ENCODE measurements around the gene KIAA0825.

KIAA0825 gene

DNA sequence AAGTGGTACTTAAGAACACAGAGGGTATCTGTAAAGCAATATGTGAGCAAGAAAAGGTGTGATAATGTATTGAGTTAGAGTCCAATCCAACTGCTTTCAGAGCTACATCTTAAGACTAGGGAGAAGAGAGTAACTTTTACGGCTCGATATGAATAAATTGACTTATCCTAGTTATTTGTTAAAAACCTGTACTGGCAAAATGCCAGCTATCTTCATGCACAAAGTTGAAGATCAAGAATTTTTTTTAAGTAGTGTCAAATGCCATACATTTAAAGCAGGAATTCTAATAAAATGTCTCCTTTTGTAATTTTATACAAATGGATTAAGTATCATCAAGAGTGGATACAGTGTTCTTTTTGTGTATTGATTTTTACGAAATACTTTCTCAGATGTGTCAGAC lies 305.2 kb downstream of the KIAA0825 start:
- TF ChIP-seq, protein P1, sequence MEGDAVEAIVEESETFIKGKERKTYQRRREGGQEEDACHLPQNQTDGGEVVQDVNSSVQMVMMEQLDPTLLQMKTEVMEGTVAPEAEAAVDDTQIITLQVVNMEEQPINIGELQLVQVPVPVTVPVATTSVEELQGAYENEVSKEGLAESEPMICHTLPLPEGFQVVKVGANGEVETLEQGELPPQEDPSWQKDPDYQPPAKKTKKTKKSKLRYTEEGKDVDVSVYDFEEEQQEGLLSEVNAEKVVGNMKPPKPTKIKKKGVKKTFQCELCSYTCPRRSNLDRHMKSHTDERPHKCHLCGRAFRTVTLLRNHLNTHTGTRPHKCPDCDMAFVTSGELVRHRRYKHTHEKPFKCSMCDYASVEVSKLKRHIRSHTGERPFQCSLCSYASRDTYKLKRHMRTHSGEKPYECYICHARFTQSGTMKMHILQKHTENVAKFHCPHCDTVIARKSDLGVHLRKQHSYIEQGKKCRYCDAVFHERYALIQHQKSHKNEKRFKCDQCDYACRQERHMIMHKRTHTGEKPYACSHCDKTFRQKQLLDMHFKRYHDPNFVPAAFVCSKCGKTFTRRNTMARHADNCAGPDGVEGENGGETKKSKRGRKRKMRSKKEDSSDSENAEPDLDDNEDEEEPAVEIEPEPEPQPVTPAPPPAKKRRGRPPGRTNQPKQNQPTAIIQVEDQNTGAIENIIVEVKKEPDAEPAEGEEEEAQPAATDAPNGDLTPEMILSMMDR (IDR thresholded peaks at IDR 0.05; ENCODE audit: borderline replicate concordance, control extremely low read depth, extremely low read depth, insufficient read depth, missing control alignments): no peak
- in situ Hi-C loops (cut with MboI; ENCODE audit: low sequenced_read_pairs, unreplicated experiment): no loop called here
- DNase-seq (ENCODE audit: low spot score): no peak

DNA sequence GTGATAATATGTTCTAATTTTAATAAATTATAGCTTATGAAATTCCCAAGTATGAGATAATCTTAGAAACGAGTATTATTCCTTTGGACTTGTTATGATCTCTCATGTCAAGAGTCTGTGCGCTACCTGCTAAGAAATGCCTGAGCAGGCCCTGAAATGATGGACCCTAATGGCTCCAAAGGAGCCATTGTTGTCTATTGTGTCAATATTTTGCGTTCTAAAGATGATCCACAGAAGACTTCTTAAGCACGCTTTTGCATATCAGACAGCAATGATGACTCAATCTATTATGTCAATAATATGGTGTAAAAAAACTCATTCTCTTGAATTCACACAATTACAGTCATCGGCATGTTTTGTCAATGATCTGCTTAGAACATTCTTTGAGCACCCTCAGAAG lies 306.1 kb downstream of the KIAA0825 start:
- in situ Hi-C loops (cut with MboI; ENCODE audit: low sequenced_read_pairs, unreplicated experiment): no loop called here
- TF ChIP-seq, protein P1 (IDR thresholded peaks at IDR 0.05; ENCODE audit: borderline replicate concordance, control extremely low read depth, extremely low read depth, insufficient read depth, missing control alignments): no peak
- DNase-seq (ENCODE audit: low spot score): no peak

DNA sequence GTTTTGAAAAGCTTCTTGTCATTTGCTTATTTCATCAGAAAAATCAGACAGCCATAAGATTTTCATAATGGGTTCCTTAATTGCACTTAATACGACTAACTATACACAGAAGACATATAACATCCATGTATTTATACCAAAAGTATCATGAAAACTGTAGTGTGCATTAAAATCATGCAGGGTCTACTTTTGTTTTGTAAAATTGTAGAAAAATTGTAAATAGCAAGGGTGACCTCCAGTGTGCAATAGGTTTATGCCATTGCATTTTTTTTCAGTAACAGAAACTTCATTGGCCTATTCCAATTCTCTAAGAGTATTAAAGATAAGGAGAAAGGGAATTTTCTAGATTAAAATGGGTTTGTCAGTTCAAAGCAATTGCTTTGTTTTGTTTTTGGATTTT lies 307.6 kb downstream of the KIAA0825 start:
- in situ Hi-C loops (cut with MboI; ENCODE audit: low sequenced_read_pairs, unreplicated experiment): no loop called here
- TF ChIP-seq, protein P1 (IDR thresholded peaks at IDR 0.05; ENCODE audit: borderline replicate concordance, control extremely low read depth, extremely low read depth, insufficient read depth, missing control alignments): no peak
- DNase-seq (ENCODE audit: low spot score): no peak

DNA sequence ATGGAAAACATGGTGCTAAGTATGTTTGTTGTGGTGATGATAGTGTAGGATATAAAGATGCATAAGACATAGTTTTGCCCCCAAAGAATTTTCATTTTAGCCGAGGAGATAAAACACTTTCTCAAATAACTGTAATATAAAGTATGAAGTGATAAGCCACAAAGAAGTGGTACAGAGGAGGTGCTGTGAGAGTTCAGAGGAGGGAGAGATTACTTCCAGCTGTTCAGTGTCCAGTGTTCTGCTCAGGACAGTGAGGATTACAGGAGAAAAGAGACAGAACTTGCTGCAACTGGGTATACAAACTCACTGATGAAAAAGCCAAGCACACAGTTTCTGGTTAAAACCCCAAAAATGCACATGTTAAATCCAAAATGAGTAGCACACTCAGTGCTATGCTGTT lies 309.3 kb downstream of the KIAA0825 start:
- TF ChIP-seq, protein P1 (IDR thresholded peaks at IDR 0.05; ENCODE audit: borderline replicate concordance, control extremely low read depth, extremely low read depth, insufficient read depth, missing control alignments): no peak
- no peak for DNase-seq (ENCODE audit: low spot score)
- in situ Hi-C loops (cut with MboI; ENCODE audit: low sequenced_read_pairs, unreplicated experiment): no loop called here

DNA sequence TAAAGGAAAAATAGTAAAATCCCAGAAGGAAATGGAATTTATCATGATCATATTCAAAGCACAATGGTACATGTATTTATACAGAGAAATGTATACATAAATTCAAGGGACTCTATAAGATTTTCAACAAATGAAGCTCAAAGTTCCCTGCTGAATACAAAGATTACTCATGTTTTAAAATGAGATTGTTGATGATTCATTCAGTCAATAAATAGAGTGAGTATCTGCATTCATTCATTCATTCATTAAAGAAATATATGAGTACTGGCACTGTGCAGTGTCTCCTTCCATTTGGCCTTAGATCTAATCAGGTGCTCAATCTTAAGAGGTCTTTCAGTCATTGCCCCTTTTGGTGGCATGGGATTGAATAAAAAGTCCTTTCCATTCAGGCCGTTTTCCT lies 310.0 kb downstream of the KIAA0825 start:
- no peak for DNase-seq (ENCODE audit: low spot score)
- in situ Hi-C loops (cut with MboI; ENCODE audit: low sequenced_read_pairs, unreplicated experiment): no loop called here
- TF ChIP-seq, protein P1 (IDR thresholded peaks at IDR 0.05; ENCODE audit: borderline replicate concordance, control extremely low read depth, extremely low read depth, insufficient read depth, missing control alignments): no peak

DNA sequence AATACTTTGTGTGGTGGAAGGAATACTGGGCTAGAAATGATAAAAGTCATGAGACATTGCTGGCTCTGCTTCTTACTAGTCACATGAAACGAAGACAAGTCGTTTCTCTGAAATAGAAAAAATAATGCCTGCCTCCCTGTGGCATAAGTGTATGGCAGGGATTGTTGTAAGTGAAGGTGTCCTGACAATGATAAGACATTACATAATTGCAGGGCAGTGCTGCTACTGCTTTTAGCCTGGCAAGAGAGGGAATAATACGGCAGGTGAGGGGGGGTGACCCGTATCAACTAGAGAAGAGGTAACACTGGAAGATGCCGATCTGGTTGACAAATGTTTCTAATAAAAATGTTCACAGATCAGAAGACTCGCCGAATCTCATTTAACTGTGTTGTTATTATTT lies 314.3 kb downstream of the KIAA0825 start:
- DNase-seq (ENCODE audit: low spot score): no peak
- TF ChIP-seq, protein P1 (IDR thresholded peaks at IDR 0.05; ENCODE audit: borderline replicate concordance, control extremely low read depth, extremely low read depth, insufficient read depth, missing control alignments): no peak
- in situ Hi-C loops (cut with MboI; ENCODE audit: low sequenced_read_pairs, unreplicated experiment): no loop called here

DNA sequence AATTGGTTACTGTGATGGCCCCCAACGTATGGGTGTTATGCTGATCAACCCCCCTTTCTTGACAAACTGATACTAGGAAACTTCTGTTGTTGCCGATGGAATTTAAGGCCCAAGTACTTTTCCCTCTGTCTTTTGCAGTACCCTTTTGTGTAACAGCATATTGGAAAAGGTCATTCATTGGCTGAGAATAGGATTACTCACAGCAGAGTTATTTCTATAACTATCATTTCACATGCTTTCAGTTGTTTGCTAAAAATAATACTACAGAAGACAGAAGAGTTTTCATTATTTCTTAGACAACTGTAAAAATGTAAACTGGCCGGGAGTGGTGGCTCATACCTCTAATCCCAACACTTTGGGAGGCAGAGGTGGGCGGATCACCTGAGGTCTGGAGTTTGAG lies 329.5 kb downstream of the KIAA0825 start:
- TF ChIP-seq, protein P1 (IDR thresholded peaks at IDR 0.05; ENCODE audit: borderline replicate concordance, control extremely low read depth, extremely low read depth, insufficient read depth, missing control alignments): no peak
- no peak for DNase-seq (ENCODE audit: low spot score)

More for the DNA sequence above, 329.5 kb downstream of the KIAA0825 start:
- in situ Hi-C loops (cut with MboI; ENCODE audit: low sequenced_read_pairs, unreplicated experiment): no loop called here
